GM12878 (cell line): ENCODE measurements around the gene TNRC18. TPM values are rescaled to one million over a fixed set of nuclear protein-coding genes. Genes with fewer than 3 reads are reported as not detected.

Experiments
- ATAC-seq: fragments of 200-7000 bp; cut with Tn5 transposase; 3 replicates; pipeline ENCODE4 v1.9.1; 2020; ENCODE audit warnings: mild to moderate bottlenecking, moderate library complexity
- BruUV-seq: library from RNA; stranded (reverse); fragments of 400-500 nt; replicated peaks from 2 replicates; lab custom pipeline; 2021; lab: Mats Ljungman, UMichigan
- CTCF ChIA-PET: fragments of 300-600 bp; sonication (Branson Sonifier 250); formaldehyde crosslinking; extraction: SDS; loops from one replicate; lab custom pipeline; 2021; ENCODE audit warnings: inconsistent platforms; lab: Yijun Ruan, JAX
- POLR2A ChIA-PET: fragments of 350-600 bp; formaldehyde crosslinking; extraction: SDS; loops from one replicate; lab custom pipeline; 2021; ENCODE audit warnings: inconsistent platforms; lab: Charles Lee
- RAD21 ChIA-PET: fragments of 300-600 bp; sonication (Branson Sonifier 250); formaldehyde crosslinking; loops from one replicate; lab custom pipeline; 2023; ENCODE audit warnings: antibody characterized with exemption; ENCODE audit not compliant: unreplicated experiment; lab: Charles Lee
- SMC1A ChIA-PET: fragments of 300-600 bp; sonication (Branson Sonifier 250); formaldehyde crosslinking; loops from one replicate; lab custom pipeline; 2023; ENCODE audit not compliant: unreplicated experiment, uncharacterized antibody; lab: Charles Lee
- DNase-seq: peaks from one replicate; pipeline ENCODE4 v3.0.0-alpha.2; 2011; ENCODE audit warnings: low read depth, low spot score
- FAIRE-seq: peaks from 3 replicates; lab custom pipeline; 2011; peaks lifted over from hg19 to GRCh38; lab: Jason Lieb, UNC
- H2AFZ ChIP-seq: 2 replicates; pipeline ENCODE4 v1.6.0; 2011; ENCODE audit warnings: low read depth, low read length, control low read depth; ENCODE audit not compliant: control insufficient read depth
- H3K27ac ChIP-seq: 2 replicates; pipeline ENCODE4 v1.5.1; 2011; ENCODE audit warnings: control low read depth; ENCODE audit not compliant: control insufficient read depth, insufficient read depth
- H3K27me3 ChIP-seq, 2 experiments: replicated peaks in 1 of 2; 2 replicates each; pipeline versions ENCODE4 v1.6.0 to v1.6.1; 2011; ENCODE audit warnings: low read length in 1 of 2; ENCODE audit not compliant: control insufficient read depth in 2 of 2, insufficient read depth in 2 of 2
- H3K36me3 ChIP-seq, 2 experiments: 2 replicates each; pipeline ENCODE4 v1.5.1; 2011; ENCODE audit warnings: low read length in 1 of 2; ENCODE audit not compliant: control insufficient read depth in 2 of 2, insufficient read depth in 2 of 2
- H3K4me1 ChIP-seq: 2 replicates; pipeline ENCODE4 v1.6.1; 2011; ENCODE audit warnings: mild to moderate bottlenecking, low read length, moderate library complexity, mixed read lengths; ENCODE audit not compliant: control insufficient read depth, insufficient read depth
- H3K4me2 ChIP-seq: 2 replicates; pipeline ENCODE4 v1.6.0; 2011; ENCODE audit warnings: control low read depth; ENCODE audit not compliant: control insufficient read depth, insufficient read depth
- H3K4me3 ChIP-seq: fragments of 200-600 bp; sonication (generic); 2 replicates; pipeline ENCODE4 v1.5.1; 2016
- H3K79me2 ChIP-seq: 2 replicates; pipeline ENCODE4 v1.6.0; 2011; ENCODE audit warnings: low read length; ENCODE audit not compliant: control insufficient read depth, insufficient read depth
- H3K9ac ChIP-seq: 2 replicates; pipeline ENCODE4 v1.8.0; 2011; ENCODE audit warnings: low read length, control low read depth, mixed read lengths; ENCODE audit not compliant: control insufficient read depth, insufficient read depth
- H3K9me3 ChIP-seq: replicated peaks from 3 replicates; pipeline ENCODE4 v1.5.1; 2011; ENCODE audit warnings: mild to moderate bottlenecking, low read length; ENCODE audit not compliant: control insufficient read depth, insufficient read depth
- H4K20me1 ChIP-seq: 2 replicates; pipeline ENCODE4 v1.6.0; 2011; ENCODE audit not compliant: control insufficient read depth, insufficient read depth
- BRCA1 ChIP-seq: IDR thresholded peaks from 2 replicates; pipeline ENCODE4 v1.6.1; 2011; ENCODE audit warnings: low read depth, low read length, improper control_type of control experiment
- IRF3 ChIP-seq: fragments of 450-650 bp; IDR thresholded peaks from 2 replicates; pipeline ENCODE4 v1.6.1; 2014; ENCODE audit warnings: mild to moderate bottlenecking
- KAT2A ChIP-seq: conservative IDR thresholded peaks from 2 replicates; pipeline ENCODE4 v1.6.1; 2011; ENCODE audit warnings: low read depth, low read length; ENCODE audit not compliant: control insufficient read depth
- NFYA ChIP-seq: IDR thresholded peaks from 2 replicates; pipeline ENCODE4 v1.6.1; 2011; ENCODE audit warnings: low read depth, mild to moderate bottlenecking, low read length, improper control_type of control experiment, borderline replicate concordance
- NR2C1 ChIP-seq: fragments of 450-650 bp; IDR thresholded peaks from 2 replicates; pipeline ENCODE4 v1.6.1; 2017; ENCODE audit warnings: antibody characterized with exemption, mild to moderate bottlenecking, moderate library complexity
- PAX8 ChIP-seq: fragments of 450-650 bp; IDR thresholded peaks from 2 replicates; pipeline ENCODE4 v1.6.1; 2017; ENCODE audit warnings: mild to moderate bottlenecking, moderate library complexity
- PBX3 ChIP-seq: IDR thresholded peaks from 2 replicates; pipeline ENCODE4 v1.6.1; 2011; ENCODE audit warnings: mild to moderate bottlenecking, low read depth, low read length, moderate library complexity; ENCODE audit not compliant: insufficient replicate concordance
- POU2F2 ChIP-seq: IDR thresholded peaks from 3 replicates; pipeline ENCODE4 v1.6.1; 2011; ENCODE audit warnings: low read depth, mild to moderate bottlenecking, low read length, borderline replicate concordance
- ZNF217 ChIP-seq: fragments of 450-650 bp; IDR thresholded peaks from 2 replicates; pipeline ENCODE4 v1.6.1; 2017; ENCODE audit warnings: antibody characterized with exemption, mild to moderate bottlenecking
- ZNF622 ChIP-seq: fragments of 450-650 bp; IDR thresholded peaks from 2 replicates; pipeline ENCODE4 v1.6.1; 2017; ENCODE audit warnings: mild to moderate bottlenecking, inconsistent platforms
- WGBS: methylation state at CpG from one replicate; pipeline ENCODE4 v1.1.6; 2016; ENCODE audit warnings: low lambda C conversion rate; ENCODE audit not compliant: insufficient replicate concordance, insufficient coverage; ENCODE audit errors: missing lambda C conversion rate; 5-methylcytosine and 5-hydroxymethylcytosine counted together
- in situ Hi-C: fragments of 300-500 bp; cut with MboI; formaldehyde crosslinking; loops from 9 replicates; pipeline ENCODE4 v1.14.3; 2018; ENCODE audit warnings: mixed read lengths
- intact Hi-C: fragments of 100-400 bp; cut with micrococcal nuclease; formaldehyde crosslinking; loops from one replicate; pipeline ENCODE4 v1.14.2; 2022; ENCODE audit not compliant: unreplicated experiment
- polyA plus RNA-seq, 11 experiments: library from polyadenylated mRNA; depleted of rRNA in 4 of 11; unstranded in 6 of 11; stranded (reverse) in 5 of 11; fragments of >200 nt; fragmentation: Nextera tagmentation in 4 of 11; fragmentation: Illumina TruSeq in 1 of 11; extraction: Ambion mirVana in 4 of 11; extraction: Trizol in 1 of 11; gene quantifications; 1 replicate in 1 of 11; 2 replicates in 10 of 11; pipeline versions ENCODE4 v1.2.1 to v1.2.3, GENCODE V29; 2011 to 2016; ENCODE audit warnings: inconsistent platforms in 2 of 11, missing spikeins in 2 of 11, low read depth in 1 of 11
- total RNA-seq, 4 experiments: library from RNA; depleted of rRNA in 3 of 4; stranded (reverse); fragments of >200 nt in 3 of 4; fragmentation: Illumina TruSeq in 1 of 4; extraction: Trizol in 1 of 4; gene quantifications; 2 replicates each; pipeline versions ENCODE4 v1.2.1 to v1.2.3, GENCODE V29; 2013 to 2021

The TNRC18 gene
- total and polyA plus RNA-seq, 10 of the 15 experiments (the other 5 are each of a cell fraction or from before 2014, with no cell fraction given), result 0.02 to 31.7 (median 5.4) TPM

GRCh38 chr7:5296015-5296610 lies 127.5 kb downstream of the TNRC18 start (continued):
- TF ChIP-seq BRCA1 (no peak), POU2F2 (no peak)

GRCh38 chr7:5295039-5296014 lies 128.3 kb downstream of the TNRC18 start:
- ATAC-seq, result no peak
- ChIA-PET POLR2A (no interaction called here), RAD21 (no interaction called here), CTCF (no interaction called here), SMC1A (no interaction called here)
- BruUV-seq, result no TSS peak
- in situ Hi-C loops (no loop called here), intact Hi-C loops (no loop called here)
- Histone ChIP-seq H3K27ac (no peak overlapping the region), H3K27me3 (no peaks in the 10 kb centered on the region), H3K36me3 (no peaks in the 10 kb centered on the region), H2AFZ (no peak overlapping the region), H3K79me2 (no peaks in the 10 kb centered on the region), H3K4me1 (peaks cover 3% of the 10 kb centered on the region; the same call in 1 of the 2 replicates), H3K9ac (no peak overlapping the region), H3K4me2 (no peak overlapping the region), H3K4me3 (no peak overlapping the region), H3K9me3 (no peaks in the 10 kb centered on the region; the same call in 2 of the 3 replicates), H4K20me1 (no peaks in the 10 kb centered on the region)
- DNase-seq, result no peak
- FAIRE-seq, result no peak
- TF ChIP-seq PAX8, result no peak
- TF ChIP-seq IRF3, result no peak
- no peak for TF ChIP-seq ZNF622
- TF ChIP-seq KAT2A, result no peak
- no peak for TF ChIP-seq NR2C1
- TF ChIP-seq ZNF217, result no peak
- TF ChIP-seq NFYA, result no peak
- TF ChIP-seq PBX3, result no peak
- 88% methylated on average over 29 of the region's 33 CpGs for WGBS
